ENCODE results near the gene KBTBD7. TPM values are rescaled to one million over a fixed set of nuclear protein-coding genes. Genes with fewer than 3 reads are reported as not detected.

Gene KBTBD7
- total and polyA plus RNA-seq, 9 of the 15 experiments (the other 6 are each of a cell fraction or from before 2014, with no cell fraction given): 1.8 to 4.4 (median 3.3) TPM

DNA sequence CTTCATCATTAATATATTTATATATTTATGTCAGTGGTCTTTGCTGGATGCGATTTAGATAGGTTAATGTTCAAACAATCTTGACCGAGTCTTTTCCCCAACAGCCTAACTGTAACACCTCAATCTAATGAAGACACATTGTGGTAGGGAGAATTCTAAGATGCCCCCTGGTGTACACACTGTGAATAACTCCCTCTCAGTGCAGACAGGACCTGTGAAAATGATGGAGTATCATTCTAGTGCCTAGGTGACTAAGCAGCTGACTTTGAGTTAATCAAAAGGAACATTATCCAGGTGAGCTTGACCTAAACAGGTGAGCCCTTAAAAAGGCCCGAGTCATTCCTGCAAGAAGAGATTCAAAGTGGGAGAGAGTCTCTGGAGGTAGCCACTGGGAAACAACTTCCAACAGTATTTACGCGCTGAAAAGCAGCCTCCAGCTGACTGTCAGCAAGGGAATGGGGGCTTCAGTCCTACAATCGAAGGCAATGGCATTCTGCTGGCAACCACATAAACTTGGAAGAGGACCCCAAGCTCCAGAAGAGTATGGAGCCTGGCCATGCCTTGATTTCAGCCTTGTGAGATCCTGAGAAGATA is 28.0 kb upstream of the KBTBD7 start (continued):
- TF ChIP-seq, protein P1, sequence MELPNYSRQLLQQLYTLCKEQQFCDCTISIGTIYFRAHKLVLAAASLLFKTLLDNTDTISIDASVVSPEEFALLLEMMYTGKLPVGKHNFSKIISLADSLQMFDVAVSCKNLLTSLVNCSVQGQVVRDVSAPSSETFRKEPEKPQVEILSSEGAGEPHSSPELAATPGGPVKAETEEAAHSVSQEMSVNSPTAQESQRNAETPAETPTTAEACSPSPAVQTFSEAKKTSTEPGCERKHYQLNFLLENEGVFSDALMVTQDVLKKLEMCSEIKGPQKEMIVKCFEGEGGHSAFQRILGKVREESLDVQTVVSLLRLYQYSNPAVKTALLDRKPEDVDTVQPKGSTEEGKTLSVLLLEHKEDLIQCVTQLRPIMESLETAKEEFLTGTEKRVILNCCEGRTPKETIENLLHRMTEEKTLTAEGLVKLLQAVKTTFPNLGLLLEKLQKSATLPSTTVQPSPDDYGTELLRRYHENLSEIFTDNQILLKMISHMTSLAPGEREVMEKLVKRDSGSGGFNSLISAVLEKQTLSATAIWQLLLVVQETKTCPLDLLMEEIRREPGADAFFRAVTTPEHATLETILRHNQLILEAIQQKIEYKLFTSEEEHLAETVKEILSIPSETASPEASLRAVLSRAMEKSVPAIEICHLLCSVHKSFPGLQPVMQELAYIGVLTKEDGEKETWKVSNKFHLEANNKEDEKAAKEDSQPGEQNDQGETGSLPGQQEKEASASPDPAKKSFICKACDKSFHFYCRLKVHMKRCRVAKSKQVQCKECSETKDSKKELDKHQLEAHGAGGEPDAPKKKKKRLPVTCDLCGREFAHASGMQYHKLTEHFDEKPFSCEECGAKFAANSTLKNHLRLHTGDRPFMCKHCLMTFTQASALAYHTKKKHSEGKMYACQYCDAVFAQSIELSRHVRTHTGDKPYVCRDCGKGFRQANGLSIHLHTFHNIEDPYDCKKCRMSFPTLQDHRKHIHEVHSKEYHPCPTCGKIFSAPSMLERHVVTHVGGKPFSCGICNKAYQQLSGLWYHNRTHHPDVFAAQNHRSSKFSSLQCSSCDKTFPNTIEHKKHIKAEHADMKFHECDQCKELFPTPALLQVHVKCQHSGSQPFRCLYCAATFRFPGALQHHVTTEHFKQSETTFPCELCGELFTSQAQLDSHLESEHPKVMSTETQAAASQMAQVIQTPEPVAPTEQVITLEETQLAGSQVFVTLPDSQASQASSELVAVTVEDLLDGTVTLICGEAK (IDR thresholded peaks at IDR 0.05): no peak
- TF ChIP-seq, protein P1 (CRISPR knock-in tag; IDR thresholded peaks at IDR 0.05): no peak
- TF ChIP-seq, protein P2, sequence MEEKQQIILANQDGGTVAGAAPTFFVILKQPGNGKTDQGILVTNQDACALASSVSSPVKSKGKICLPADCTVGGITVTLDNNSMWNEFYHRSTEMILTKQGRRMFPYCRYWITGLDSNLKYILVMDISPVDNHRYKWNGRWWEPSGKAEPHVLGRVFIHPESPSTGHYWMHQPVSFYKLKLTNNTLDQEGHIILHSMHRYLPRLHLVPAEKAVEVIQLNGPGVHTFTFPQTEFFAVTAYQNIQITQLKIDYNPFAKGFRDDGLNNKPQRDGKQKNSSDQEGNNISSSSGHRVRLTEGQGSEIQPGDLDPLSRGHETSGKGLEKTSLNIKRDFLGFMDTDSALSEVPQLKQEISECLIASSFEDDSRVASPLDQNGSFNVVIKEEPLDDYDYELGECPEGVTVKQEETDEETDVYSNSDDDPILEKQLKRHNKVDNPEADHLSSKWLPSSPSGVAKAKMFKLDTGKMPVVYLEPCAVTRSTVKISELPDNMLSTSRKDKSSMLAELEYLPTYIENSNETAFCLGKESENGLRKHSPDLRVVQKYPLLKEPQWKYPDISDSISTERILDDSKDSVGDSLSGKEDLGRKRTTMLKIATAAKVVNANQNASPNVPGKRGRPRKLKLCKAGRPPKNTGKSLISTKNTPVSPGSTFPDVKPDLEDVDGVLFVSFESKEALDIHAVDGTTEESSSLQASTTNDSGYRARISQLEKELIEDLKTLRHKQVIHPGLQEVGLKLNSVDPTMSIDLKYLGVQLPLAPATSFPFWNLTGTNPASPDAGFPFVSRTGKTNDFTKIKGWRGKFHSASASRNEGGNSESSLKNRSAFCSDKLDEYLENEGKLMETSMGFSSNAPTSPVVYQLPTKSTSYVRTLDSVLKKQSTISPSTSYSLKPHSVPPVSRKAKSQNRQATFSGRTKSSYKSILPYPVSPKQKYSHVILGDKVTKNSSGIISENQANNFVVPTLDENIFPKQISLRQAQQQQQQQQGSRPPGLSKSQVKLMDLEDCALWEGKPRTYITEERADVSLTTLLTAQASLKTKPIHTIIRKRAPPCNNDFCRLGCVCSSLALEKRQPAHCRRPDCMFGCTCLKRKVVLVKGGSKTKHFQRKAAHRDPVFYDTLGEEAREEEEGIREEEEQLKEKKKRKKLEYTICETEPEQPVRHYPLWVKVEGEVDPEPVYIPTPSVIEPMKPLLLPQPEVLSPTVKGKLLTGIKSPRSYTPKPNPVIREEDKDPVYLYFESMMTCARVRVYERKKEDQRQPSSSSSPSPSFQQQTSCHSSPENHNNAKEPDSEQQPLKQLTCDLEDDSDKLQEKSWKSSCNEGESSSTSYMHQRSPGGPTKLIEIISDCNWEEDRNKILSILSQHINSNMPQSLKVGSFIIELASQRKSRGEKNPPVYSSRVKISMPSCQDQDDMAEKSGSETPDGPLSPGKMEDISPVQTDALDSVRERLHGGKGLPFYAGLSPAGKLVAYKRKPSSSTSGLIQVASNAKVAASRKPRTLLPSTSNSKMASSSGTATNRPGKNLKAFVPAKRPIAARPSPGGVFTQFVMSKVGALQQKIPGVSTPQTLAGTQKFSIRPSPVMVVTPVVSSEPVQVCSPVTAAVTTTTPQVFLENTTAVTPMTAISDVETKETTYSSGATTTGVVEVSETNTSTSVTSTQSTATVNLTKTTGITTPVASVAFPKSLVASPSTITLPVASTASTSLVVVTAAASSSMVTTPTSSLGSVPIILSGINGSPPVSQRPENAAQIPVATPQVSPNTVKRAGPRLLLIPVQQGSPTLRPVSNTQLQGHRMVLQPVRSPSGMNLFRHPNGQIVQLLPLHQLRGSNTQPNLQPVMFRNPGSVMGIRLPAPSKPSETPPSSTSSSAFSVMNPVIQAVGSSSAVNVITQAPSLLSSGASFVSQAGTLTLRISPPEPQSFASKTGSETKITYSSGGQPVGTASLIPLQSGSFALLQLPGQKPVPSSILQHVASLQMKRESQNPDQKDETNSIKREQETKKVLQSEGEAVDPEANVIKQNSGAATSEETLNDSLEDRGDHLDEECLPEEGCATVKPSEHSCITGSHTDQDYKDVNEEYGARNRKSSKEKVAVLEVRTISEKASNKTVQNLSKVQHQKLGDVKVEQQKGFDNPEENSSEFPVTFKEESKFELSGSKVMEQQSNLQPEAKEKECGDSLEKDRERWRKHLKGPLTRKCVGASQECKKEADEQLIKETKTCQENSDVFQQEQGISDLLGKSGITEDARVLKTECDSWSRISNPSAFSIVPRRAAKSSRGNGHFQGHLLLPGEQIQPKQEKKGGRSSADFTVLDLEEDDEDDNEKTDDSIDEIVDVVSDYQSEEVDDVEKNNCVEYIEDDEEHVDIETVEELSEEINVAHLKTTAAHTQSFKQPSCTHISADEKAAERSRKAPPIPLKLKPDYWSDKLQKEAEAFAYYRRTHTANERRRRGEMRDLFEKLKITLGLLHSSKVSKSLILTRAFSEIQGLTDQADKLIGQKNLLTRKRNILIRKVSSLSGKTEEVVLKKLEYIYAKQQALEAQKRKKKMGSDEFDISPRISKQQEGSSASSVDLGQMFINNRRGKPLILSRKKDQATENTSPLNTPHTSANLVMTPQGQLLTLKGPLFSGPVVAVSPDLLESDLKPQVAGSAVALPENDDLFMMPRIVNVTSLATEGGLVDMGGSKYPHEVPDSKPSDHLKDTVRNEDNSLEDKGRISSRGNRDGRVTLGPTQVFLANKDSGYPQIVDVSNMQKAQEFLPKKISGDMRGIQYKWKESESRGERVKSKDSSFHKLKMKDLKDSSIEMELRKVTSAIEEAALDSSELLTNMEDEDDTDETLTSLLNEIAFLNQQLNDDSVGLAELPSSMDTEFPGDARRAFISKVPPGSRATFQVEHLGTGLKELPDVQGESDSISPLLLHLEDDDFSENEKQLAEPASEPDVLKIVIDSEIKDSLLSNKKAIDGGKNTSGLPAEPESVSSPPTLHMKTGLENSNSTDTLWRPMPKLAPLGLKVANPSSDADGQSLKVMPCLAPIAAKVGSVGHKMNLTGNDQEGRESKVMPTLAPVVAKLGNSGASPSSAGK (IDR thresholded peaks at IDR 0.05): no peak
- no peak for TF ChIP-seq ZNF586 (CRISPR knock-in tag; conservative IDR thresholded peaks at IDR 0.05)
